HG03045 (cell line): ENCODE data around the gene COMMD8.

ENCODE experiments used
- ATAC-seq: cut with Tn5 transposase; IDR thresholded peaks from one replicate; pipeline ENCODE4 v1.9.1; 2021; ENCODE audit warnings: mild to moderate bottlenecking, moderate library complexity; ENCODE audit not compliant: unreplicated experiment

COMMD8 gene

GRCh38 chr4:47473141-47473750 is 9.7 kb upstream of the COMMD8 start:
- ATAC-seq = no peak

GRCh38 chr4:47471591-47471990 is 8.1 kb upstream of the COMMD8 start:
- no peak for ATAC-seq

GRCh38 chr4:47471064-47471463 is 7.6 kb upstream of the COMMD8 start:
- no peak for ATAC-seq

GRCh38 chr4:47469951-47470350 is 6.4 kb upstream of the COMMD8 start:
- no peak for ATAC-seq

GRCh38 chr4:47468706-47469365 is 5.3 kb upstream of the COMMD8 start:
- no peak for ATAC-seq

GRCh38 chr4:47466056-47466785 is 2.7 kb upstream of the COMMD8 start:
- ATAC-seq = no peak

- ATAC-seq = no peak
Observed at GRCh38 chr4:47465004-47465403, 1.5 kb upstream of the COMMD8 start.

- ATAC-seq = peak; percentile 27
Observed at GRCh38 chr4:47462799-47463234, 685 bp downstream of the COMMD8 start.

GRCh38 chr4:47451657-47452056 is 11.8 kb downstream of the COMMD8 start:
- ATAC-seq = no peak

- ATAC-seq = no peak
Observed at GRCh38 chr4:47444031-47444430, 19.5 kb downstream of the COMMD8 start.

GRCh38 chr4:47442980-47443379 is 20.5 kb downstream of the COMMD8 start:
- ATAC-seq = no peak

- no peak for ATAC-seq
Observed at GRCh38 chr4:47434931-47435330, 28.6 kb downstream of the COMMD8 start.

- ATAC-seq = no peak
Observed at GRCh38 chr4:47432749-47433148, 30.8 kb downstream of the COMMD8 start.

- no peak for ATAC-seq
Observed at GRCh38 chr4:47427935-47428334, 35.6 kb downstream of the COMMD8 start.

GRCh38 chr4:47425628-47426027 is 37.9 kb downstream of the COMMD8 start:
- ATAC-seq = no peak

- ATAC-seq = no peak
Observed at GRCh38 chr4:47419296-47419695, 44.2 kb downstream of the COMMD8 start.

- no peak for ATAC-seq
Observed at GRCh38 chr4:47418147-47418546, 45.4 kb downstream of the COMMD8 start.

GRCh38 chr4:47415719-47416118 is 47.8 kb downstream of the COMMD8 start:
- no peak for ATAC-seq

GRCh38 chr4:47413521-47413920 is 50.0 kb downstream of the COMMD8 start:
- no peak for ATAC-seq

GRCh38 chr4:47410271-47410670 is 53.2 kb downstream of the COMMD8 start:
- no peak for ATAC-seq

- no peak for ATAC-seq
Observed at GRCh38 chr4:47406408-47406807, 57.1 kb downstream of the COMMD8 start.
